GM19351 (cell line): ENCODE measurements around the gene MYO5A.
"Not testable (repeated sequence)": the region's sequence is repeated elsewhere in the genome, so short reads cannot be mapped to it uniquely, and the experiment has no call there.

ENCODE experiments used
- ATAC-seq: cut with Tn5 transposase; IDR thresholded peaks from one replicate; pipeline ENCODE4 v1.9.1; 2021; ENCODE audit warnings: mild to moderate bottlenecking, moderate library complexity; ENCODE audit not compliant: unreplicated experiment

MYO5A gene

DNA sequence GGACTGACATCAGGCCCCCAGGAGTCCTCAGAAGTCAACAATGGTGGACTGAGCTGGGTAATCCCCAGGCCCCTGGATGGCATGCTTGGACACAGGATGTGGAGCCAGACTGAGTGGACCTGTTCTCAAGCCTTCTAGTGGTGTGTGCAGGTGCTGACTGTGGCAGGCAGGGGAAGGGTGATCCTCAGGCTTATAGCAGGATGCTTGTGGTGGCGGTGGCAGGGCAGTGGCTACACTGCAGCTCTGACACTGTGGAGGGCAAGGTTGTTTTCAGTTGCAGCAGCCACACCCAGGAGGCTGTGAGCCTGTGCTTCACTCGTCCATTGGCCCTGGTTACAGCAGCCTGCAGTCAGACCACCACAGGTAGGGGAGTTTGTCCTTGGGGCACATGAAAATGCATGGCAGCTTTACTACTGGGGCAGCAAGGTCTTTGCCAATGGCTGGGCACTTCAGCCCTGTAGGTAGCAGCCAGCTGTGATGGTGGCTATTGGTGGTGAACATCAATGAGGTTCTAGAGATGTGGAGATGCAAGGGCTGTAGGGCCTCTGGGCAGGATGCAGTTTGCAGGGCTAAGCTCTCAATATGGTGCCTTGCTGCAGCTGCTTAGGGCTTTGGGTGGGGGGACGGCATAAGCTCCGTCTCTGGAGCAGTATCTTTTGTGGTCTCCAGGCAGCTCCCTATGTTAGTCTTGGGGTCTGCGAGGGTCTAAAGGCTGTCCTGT is 17.5 kb upstream of the MYO5A start:
- no peak for ATAC-seq

DNA sequence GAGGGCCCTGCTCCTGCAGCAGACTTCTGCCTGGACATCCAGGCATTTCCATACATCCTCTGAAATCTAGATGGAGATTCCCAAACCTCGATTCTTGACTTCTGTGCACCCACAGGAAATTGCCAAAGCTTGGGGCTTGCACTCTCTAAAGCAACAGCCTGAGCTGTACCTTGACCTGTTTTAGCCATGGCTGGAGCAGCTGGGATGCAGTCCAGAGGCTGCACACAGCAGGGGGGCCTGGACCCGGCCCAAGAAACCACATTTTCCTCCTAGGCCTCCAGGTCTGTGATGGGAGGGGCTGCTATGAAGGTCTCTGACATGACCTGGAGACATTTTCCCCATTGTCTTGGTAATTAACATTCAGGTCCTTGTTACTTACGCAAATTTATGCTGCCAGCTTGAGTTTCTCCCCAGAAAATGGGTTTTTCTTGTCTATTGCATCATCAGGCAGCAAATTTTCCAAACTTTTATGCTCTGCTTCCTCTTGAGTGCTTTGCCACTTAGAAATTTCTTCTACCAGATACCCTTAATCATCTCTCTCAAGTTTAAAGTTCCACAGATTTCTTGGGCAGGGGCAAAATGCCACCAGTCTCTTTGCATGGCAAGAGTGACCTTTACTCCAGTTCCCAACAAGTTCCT is 11.8 kb upstream of the MYO5A start:
- ATAC-seq = no peak

DNA sequence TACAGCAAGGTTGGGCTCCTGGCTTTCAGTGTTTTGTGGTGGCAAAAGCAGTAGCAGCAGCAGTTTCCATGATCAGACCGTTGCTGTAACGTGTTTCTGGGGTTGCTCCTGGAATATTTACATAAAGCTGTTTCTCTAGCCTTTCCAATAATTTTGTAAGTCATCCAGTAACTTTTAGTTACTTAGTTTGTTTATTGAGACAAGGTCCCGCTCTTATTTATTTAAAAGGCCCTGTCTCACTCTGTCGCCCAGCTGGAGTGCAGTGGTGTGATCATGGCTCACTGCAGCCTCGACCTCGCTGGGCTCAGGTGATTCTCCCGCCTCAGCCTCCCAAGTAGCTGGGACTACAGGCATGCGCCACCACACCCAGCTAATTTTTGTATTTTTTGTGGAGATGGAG is 8.8 kb upstream of the MYO5A start:
- no peak for ATAC-seq

DNA sequence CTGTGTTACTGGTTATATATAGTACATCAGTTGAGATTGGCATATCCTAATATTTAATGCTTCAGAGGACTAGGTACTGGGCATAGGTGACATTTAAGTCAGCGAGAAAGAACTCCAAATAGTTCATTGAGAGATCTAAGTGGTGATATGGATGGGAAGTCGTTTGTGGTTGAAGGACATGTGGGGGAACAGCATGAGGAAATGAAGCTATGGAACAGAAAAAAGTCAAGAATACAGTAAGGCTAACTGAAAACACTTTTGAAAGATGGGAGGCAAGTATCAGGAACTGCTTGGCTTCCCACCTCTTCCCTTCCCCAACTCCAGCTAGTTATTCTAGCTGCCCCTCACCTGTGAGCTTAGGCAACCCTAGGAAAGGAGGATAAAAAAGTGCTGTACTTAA is 3.7 kb upstream of the MYO5A start:
- ATAC-seq = no peak

DNA sequence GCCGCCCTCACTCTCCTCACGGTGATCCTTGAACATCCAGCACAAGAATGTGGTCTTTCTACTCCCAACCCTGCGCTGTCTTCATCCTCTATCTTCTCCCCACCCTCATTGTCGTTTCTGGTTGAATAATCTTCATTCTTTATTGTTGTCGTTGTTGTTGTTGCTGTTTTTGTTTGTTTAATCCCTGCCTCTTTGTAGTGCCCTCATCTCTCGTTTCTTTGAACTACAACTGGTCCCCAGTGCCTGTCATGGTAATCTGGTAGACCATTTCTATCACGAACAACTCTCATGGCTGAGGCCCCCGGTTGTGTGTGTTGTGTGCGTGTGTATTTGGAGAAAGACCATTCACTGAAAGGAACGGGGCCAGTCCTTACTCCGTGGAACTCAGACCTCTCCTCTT is 1.3 kb upstream of the MYO5A start:
- no peak for ATAC-seq

DNA sequence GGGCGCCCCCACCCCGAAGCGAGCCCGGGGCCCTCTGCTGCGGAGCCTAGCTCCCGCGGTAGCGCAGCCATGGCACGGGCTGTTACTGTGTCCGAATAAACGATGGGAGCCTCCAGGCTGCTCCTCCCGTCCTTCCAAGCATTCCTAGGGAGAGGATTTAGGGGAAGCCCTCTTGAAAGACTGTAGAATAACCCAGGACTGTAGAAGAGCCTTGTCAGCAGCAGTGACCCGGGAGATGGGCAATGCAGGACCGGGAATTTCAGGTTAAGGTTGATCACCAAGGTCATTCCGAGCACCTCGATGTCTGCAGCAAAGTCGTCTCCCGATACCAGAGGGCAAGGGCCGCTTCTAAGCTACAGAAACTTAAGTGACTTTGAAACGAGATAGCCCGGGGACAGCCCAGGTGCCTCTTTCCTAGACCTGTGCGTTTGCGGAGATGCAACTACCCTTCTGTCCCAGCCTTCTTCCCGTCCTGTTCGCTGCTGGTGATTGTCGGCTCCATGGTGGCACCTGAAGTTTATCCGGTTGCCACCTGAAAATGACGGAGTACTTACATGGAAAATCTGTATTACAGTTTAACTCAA is 753 bp upstream of the MYO5A start:
- no peak for ATAC-seq

DNA sequence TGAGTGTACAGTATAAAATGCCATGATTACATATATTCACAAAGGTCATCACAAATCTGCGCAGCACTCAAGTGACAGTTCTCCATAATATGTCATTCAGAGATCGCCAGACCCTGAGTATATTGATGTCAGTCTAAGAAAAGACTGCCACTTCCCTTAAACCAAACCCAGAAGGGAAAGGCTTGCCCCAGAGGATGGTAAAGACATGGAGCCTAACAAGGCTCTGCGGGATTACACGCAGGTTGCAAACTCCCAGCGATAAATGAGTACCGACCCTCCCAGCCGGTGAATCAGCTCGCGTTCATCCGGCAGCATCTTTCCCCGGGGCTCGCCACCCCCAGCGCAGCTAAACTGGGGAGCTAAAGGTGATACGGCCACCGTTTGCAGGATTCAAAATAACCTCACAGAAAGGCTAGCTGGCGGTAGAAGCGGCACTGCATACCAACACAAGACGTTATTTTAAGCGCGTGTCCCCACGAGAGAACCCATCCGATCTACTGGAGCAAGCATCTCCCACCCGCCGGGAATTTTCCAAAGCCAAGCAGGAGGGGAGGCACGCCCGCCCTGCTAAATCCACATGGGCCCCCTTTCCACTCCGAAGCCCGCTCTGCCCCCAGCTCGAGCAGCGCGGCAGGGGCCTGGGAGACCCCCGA is 643 bp downstream of the MYO5A start:
- peak; percentile 17 for ATAC-seq

DNA sequence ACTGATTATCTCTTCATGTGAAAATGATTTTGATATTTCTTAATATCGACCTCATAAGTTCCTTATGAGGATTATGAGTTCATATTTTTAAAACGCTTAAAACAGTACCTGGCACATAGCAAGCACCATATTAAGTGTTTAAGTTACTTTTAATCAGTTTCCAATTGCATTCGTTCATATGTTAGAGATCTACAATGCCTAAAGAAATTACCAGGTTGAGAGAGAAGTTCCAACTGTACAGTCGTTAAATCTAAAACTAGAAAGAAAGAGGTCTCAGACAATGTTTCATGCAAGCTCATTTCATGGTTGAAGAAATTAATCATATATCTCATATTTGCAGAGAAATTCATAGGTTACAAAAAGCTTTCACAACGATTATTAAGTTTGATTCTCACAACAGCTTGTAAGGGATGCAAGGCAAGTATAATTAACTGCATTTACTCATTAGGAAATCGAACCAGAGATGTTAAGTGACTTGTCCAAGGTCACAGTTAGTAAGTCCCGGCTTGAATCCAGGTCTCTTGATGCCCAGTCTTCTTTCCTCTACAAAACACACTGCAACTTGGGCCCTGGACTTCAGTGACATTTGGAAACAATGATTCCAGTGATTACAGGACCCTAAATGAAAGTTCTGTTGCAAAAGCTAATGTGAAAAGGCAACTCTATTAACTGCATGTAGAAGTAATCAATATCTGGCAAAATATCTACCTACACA is 1.3 kb downstream of the MYO5A start:
- no peak for ATAC-seq

DNA sequence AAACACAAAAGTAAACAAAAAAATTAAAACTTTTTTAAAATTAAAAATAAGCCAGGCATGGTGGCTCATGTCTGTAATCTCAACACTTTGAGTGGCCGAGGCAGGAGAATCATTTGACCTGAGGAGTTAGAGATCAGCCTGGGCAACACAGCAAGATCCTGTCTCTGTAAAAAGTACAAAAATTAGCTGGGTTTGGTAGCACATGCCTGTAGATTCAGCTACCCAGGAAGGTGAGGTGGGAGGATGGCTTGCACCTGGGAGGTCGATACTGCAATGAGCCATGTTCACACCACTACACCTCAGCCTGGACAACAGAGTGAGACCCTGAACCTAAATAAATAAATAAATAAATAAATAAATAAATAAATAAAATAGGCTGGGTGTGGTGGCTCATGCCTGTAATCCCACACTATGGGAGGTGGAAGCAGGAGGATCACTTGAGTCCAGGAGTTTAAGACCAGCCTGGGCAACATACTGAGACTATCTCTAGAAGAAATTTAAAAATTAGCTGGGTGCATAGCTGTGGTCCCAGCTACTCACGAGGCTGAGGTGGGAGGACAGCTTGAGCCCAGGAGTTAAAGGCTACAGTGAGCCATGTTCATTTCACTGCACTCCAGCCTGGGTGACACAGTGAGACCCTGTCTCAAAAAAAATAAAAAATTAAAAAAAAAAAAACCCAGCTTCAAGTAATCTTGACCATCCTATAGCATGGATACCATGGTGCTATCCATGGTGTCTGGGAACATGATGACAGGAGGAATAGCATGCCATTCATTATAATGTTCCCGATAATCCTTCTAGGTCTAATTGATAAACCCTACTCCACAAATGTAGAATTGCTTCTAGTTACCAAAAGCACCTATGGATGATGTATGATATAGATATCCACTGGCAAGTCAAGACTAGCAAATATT is 4.2 kb downstream of the MYO5A start:
- ATAC-seq = no peak

DNA sequence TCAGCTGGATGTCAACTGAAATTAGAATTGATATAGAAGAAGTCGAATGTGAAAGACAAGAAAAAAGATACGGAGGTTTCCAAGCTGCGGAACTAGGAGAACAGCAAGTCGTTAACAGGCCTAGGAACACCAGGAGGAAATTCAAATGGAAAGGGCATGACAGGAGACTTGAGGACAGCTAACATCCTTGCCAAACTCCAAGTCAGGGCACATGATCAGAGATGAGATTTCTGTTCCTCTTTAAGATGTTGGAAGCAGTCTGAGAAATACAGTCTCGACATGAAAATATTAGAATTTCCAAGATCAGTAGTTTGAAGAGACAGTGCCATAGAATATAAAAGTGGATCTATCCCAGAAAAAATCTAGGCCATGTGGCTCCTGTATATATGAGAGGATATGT is 5.0 kb downstream of the MYO5A start:
- no peak for ATAC-seq

DNA sequence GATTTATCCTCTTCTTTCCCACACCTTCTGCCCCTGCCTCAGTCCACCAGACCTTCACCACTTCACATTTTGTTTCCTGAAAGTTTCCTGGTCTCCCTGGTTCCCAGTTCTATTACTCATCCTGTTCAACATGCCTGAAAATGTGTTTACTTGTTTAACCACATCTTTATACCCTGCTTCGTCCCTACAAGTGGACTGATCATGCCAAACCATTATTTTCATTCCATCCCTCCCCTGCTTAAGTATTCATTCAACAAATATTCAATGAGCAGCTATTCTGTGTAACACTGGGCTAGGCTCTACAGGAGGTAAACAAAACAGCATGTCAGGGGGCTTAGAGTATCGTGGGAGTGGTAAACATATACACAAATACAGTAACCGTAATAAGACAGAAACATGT is 5.5 kb downstream of the MYO5A start:
- ATAC-seq = no peak

DNA sequence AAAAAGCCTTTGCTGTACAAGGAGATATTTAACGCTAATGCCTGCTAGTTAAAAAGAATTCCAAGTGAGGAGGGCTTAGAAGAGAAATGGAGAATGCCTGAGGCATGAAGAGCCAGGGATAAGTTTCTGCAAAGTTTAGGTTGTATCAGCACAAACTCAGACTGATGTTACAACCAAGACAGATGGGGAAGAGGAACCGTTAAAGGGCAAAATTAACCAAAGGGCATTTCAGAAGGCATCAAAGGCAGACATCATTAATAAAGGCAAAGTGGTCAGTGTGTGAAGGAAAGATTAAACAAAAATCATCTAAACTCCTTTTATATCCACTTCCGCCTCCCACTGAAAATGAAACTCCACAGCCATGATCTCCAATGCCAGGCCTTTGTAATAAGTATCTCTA is 7.0 kb downstream of the MYO5A start:
- no peak for ATAC-seq

DNA sequence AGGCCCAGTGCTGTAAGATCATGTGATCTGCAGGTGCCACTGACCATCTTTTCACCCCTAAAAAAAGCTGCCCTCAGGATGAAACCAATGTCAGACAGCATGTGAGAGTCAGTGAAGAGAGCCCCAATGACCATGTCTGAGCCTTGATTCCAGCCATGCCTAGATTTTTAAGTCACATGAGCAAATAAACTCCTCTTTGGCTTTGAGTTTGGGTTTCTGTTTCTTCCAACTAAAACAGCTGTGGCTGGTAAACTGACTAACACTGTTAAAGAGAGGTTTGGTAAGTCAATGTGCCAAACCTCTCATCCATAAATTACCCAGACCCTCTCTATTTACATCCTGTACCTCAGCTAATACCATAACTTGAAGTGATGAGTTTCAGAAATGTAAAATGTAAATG is 8.3 kb downstream of the MYO5A start:
- ATAC-seq = no peak

DNA sequence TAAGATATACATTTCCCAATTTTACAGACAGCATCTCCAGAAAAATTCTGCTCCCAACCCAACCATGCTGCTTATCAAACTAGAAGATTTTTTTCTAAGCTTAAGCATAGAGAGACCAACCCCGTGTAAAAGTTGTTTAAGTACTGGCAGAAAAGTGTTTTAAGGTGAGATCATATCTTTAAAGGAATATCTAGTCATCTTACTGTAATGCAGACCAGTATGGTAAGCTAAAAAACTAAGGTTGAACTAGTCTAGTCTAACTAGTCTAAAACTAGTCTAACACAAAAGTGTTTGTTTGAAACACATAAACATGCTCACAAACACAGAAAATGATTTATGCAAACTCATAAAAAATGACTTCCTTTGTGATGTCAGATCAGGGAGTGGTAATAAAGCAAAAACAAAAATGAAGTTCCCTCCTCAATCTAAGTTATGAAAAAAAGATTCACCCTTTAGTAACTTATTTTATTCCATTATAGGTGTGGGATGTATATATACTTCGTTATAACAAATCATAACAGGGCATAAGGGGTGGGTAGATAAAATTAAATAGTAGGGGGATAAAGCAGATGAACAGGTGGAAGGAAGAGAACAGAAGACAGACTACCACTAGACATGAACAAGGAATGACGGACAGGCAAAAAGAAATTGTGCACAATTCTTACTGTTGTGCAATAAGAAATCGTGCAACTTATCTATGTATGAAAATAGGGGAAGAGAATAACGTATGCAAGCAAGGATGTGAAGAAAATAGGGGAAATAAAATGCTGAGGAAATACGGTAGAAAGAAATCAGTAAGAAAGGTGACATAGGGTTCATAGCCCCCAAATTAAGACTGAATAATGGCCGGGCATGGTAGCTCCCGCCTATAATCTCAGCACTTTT is 10.0 kb downstream of the MYO5A start:
- ATAC-seq = no peak

DNA sequence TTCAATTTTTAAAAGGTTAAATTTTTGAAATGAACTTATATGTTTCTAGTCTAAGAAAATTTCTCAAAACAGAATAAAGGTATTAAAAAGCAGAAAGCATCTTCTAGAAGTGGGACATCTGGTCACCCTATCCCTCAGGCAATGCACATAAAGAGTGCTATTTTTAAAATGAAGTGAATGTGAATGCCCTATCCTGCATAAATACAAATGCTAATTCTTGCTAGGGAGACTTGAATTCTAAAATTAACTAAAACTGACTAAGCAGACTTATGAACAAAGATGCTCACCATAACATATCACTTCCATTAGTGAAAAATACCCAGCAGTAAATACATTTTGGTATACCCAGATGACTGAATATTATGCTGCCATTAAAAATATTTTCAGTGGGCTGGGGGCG is 11.7 kb downstream of the MYO5A start:
- no peak for ATAC-seq

DNA sequence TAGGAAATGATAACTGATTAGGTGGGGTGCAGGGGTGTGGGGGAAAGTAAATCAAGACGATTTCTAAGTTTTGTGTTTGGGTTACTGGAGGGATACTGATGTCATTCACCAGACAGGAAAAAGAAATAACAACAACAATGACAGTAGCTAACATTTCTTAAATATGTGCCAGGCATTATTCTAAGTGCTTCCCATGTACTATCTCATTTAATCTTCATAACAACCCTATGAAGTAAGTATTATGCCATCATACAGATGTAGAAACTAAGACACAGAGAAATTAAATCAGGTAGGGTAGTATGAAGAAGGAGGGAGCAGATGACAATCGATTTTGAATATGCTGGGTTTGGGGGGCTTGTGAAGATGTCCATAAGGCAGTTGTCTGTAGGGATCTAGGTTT is 13.3 kb downstream of the MYO5A start:
- no peak for ATAC-seq

DNA sequence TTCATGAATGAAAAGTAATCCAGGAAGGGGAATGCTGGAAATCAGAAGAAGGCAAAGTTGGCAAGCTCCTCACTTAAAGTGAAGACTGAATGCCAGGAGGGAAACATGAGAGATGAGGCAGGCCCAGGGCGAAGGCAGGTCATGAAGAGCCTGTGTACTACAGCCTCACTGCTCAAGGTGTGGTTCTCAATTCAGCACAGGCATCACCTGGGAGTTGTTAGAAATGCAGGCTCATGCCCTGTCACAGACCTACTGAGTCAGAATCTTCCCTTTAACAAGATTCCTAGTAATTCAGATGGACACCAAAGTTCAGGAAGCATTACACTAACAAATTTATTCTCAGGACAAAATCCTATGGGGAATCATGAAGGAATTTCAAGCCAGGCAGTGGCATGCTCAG is 14.2 kb downstream of the MYO5A start:
- no peak for ATAC-seq

DNA sequence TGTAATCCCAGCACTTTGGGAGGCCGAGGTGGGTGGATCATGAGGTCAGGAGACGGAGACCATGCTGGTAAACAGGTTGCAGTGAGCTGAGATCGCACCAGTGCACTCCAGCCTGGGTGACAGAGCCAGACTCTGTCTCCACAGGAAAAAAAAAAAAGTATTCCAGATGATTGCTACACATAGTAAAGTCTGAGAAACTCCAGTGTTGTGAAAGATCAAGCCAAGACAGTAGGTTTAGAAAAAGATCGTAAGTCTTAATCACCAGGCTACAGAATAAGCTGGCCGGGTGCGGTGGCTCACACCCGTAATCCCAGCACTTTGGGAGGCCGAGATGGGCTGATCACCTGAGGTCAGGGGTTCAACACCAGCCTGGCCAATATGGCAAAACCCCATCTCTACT is 15.8 kb downstream of the MYO5A start:
- not testable (repeated sequence) for ATAC-seq

DNA sequence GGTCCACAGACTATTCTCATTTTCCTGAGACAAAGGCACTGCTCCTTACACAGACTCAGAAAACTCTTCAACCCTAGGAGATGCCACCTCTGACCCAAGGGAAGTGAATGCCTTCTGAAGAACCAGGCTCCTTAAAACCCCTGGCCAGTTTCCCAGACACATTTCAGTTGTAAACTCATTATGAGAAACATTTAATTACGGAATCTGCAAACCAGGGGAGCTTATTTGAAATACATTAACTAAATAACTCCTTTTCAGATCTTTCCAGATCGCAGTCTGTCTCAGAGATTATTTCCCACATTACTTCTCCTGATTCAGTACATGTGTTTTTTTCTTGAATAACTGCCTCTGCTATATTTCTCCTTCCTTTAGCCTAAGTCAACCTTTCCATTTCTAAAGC is 17.6 kb downstream of the MYO5A start:
- no peak for ATAC-seq
